NCI-H2196 treated with DMSO at 0.1 percent for 48 hours (cell line): Measurements from ENCODE around the gene PHRF1.
"Not testable (repeated sequence)": the region's sequence is repeated elsewhere in the genome, so short reads cannot be mapped to it uniquely, and the experiment has no call there.

Source experiments
- DNase-seq: peaks from one replicate; lab custom pipeline; 2025; ENCODE audit not compliant: unreplicated experiment; lab: John Stamatoyannopoulos, UW

PHRF1 gene

DNA sequence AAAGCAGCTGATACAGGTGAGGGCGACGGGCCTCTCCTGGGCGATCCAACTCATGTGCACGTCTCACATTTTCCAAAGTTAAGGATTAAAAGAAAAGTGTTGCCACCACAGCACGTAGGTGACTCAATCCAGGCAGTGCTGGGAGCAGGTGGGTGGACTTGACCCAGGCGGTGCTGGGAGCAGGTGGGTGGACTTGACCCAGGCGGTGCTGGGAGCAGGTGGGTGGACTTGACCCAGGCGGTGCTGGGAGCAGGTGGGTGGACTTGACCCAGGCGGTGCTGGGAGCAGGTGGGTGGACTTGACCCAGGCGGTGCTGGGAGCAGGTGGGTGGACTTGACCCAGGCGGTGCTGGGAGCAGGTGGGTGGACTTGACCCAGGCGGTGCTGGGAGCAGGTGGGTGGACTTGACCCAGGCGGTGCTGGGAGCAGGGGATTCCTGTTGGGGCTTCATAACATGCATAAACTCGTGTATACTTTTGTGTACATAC lies 71.4 kb downstream of the PHRF1 start:
- DNase-seq, result not testable (repeated sequence)

DNA sequence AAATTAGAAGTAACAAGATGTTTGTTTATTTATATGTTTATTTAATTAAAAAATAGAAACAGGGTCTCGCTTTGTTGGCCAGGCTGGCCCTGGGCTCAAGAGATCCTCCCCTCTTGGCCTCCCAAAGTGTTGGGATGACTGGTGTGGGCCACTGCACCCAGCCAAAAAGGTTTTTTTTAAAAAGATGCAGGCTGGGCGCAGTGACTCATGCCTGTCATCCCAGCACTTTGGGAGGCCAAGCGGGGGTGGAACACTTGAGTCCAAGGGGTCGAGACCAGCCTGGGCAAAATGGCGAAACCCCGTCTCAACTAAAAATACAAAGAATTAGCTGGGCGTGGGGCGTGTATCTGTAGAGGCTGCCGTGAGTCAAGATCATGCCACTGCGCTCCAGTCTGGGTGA lies 74.2 kb downstream of the PHRF1 start:
- no peak for DNase-seq

DNA sequence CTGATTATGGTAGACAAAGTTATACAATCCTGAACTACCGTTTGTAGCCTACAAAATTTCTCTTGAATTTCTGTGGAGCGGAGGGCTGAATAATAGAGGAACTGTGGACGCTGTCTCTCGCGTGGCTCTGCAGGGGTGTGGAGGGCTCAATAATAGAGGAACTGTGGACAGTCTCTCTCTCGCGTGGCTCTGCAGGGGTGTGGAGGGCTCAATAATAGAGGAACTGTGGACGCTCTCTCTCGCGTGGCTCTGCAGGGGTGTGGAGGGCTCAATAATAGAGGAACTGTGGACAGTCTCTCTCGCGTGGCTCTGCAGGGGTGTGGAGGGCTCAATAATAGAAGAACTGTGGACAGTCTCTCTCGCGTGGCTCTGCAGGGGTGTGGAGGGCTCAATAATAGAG lies 76.9 kb downstream of the PHRF1 start:
- DNase-seq, result not testable (repeated sequence)

DNA sequence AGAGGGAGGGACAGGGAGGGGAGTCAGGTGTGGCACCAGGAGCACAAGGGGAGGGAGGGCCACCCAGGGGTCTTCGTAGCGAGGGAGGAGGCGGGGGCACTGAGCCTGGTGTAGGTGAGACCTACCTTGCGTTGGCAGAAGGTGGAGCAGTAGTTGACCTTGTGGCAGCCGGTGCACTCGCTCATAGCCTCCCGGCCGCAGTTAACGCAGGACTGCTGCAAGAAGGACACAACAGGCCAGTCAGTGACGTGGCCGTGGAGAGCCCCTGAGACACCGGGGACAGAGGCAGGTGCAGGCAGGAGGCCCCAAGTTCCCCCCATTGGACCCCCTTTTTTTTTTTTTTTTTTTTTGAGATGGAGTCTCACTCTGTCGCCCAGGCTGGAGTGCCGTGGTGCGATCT lies 77.6 kb downstream of the PHRF1 start:
- DNase-seq, result no peak

- DNase-seq, result not testable (repeated sequence)
Observed at GRCh38 chr11:654444-654843, 78.2 kb downstream of the PHRF1 start.

- DNase-seq, result no peak
Observed at GRCh38 chr11:655036-655726, 78.9 kb downstream of the PHRF1 start.

- no peak for DNase-seq
Observed at GRCh38 chr11:656426-656825, 80.2 kb downstream of the PHRF1 start.

- DNase-seq, result no peak
Observed at GRCh38 chr11:656866-657265, 80.6 kb downstream of the PHRF1 start.

GRCh38 chr11:657691-658126 lies 81.4 kb downstream of the PHRF1 start:
- DNase-seq, result no peak

DNA sequence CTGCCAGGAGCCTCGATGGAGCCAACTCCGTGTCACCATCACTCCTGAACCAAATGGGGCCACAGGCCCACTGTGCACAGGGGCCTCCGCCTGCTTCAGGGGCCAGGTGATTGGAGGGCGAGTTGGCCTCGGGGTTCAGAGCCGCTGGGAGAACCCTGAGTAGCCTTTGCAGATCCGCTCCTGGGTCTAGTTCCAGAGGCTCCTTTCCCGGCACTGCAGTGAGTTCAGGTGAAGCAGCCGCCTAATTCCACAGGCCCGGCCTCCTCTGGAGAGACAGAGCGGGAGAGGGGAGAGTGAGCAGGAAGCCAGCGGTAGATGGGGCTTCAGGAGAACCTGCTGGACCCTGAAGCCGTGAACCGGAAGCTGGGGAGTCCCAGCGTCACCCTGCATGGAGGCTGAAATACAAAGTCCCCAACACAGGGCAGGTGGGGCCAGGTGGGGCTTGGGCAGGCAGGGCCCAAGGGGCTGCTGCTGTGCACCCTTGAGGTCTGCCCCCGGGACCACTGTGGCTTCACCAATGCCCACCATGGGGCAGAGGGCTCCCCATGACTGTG lies 83.3 kb downstream of the PHRF1 start:
- no peak for DNase-seq

DNA sequence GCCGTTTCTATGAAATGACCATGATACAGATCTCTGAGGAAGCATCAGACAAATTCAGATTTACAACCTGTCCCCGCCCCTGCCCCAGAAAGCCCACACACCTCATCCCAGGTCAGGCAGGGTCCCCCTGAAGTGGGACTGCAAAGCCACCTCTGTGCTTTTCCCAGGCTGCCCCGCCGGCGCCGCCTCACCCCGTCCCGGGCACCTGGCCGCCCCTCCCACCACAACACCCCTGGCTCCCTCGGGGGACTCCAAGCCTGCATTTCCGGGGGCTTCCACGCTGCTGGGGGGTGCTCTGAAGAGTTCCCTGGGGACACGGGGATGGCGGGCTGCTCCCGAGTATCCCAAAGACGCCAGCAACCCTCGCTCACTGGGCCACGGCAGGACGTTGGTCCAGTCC lies 84.0 kb downstream of the PHRF1 start:
- no peak for DNase-seq

GRCh38 chr11:660681-661444 lies 84.6 kb downstream of the PHRF1 start:
- no peak for DNase-seq
